Astrocyte of the cerebellum (primary cell): ENCODE data around the gene RTN1.

Experiments used
- DNase-seq: peaks from one replicate; pipeline ENCODE4 v3.0.0-alpha.2; 2011; ENCODE audit warnings: low read depth
- H3K4me3 ChIP-seq: 2 replicates; pipeline ENCODE4 v1.5.1; 2011; ENCODE audit warnings: mild to moderate bottlenecking, low read depth, low read length, moderate library complexity
- CTCF ChIP-seq: IDR thresholded peaks from 2 replicates; pipeline ENCODE4 v1.5.1; 2012; ENCODE audit warnings: low read length, low read depth, moderate library complexity, mild to moderate bottlenecking; ENCODE audit errors: missing control alignments
- in situ Hi-C: cut with HindIII; loops from 2 replicates; pipeline ENCODE4 v1.10.0; 2017; ENCODE audit warnings: low sequenced_read_pairs

RTN1 gene

DNA sequence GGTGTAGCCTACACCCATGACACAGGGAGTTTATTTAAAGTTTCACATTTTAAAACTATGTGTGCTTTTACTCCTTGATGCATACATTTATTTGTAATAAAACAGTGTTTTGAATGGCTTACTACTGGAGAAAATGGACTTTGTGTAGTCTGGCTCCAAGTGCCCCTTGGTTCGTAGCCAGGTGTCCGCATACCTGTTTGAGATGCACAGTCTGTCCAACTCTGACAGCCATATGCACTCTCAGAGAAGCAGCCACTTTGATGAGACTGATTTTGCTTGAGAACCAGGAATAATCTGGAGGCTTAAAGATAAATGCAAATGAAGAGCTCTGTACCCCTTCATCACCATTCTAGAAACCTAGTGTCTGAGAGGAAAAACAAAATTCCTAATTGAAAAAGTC lies 24.0 kb downstream of the RTN1 start:
- no peak for DNase-seq
- no peak overlapping the region for H3K4me3 ChIP-seq
- in situ Hi-C loops: no loop called here
- no peak for TF ChIP-seq CTCF

- no peak for DNase-seq
- H3K4me3 ChIP-seq: no peak overlapping the region
- in situ Hi-C loops: no loop called here
- TF ChIP-seq CTCF: no peak
Observed at GRCh38 chr14:59845245-59845644, 25.3 kb downstream of the RTN1 start.

GRCh38 chr14:59844186-59844812 lies 26.3 kb downstream of the RTN1 start:
- no peak overlapping the region for H3K4me3 ChIP-seq
- no peak for DNase-seq
- in situ Hi-C loops: no loop called here
- no peak for TF ChIP-seq CTCF

DNA sequence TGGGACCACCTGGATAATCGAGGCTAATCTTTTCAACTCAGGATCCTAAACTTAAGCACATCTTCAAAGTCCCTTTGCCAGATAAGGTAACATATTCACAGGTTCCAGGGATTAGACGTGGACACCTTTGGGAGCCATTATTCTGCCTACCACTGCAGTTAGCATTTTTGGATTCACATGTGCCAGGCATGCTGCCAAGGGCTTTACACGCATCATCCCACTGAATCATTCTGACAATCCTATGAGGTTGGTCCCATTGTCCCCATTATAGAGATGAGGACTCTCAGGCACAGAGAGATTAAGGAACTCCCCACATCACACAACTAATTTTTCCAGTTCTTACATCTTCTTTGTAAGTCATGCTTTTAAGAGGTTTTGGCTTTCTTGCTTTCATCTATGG lies 34.5 kb downstream of the RTN1 start:
- in situ Hi-C loops: no loop called here
- H3K4me3 ChIP-seq: no peak overlapping the region
- no peak for TF ChIP-seq CTCF
- DNase-seq: no peak

DNA sequence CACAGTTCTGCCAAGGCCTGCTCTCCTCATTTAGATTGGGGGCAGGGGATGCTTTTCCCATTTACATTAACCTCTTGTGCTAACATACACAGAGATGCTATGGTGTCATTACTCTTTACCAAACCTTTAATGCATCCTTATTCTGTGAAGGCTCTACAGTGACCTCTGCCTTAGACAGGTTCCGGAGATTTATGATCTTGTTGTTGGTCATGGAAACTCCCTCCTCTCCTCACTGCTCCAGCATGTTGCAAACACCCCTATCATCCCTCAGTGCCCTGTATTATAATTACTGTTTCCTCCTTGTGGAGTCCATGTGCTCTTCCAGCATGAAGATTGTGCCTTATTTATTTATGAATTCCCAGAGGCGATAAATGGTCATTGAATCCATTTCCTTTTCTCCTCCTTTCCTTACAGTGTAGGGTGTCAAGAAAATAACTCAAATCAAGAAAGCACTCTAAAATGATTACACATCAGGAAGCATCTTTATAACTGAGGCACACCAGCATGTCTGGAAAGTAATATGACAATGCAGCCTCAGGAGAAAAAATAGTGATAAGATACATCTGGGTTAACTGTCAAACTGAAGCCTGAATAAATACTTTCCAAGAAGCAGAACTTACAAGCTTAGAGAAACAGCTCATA lies 37.8 kb downstream of the RTN1 start:
- in situ Hi-C loops: no loop called here
- H3K4me3 ChIP-seq: no peak overlapping the region
- DNase-seq: no peak
- no peak for TF ChIP-seq CTCF

DNA sequence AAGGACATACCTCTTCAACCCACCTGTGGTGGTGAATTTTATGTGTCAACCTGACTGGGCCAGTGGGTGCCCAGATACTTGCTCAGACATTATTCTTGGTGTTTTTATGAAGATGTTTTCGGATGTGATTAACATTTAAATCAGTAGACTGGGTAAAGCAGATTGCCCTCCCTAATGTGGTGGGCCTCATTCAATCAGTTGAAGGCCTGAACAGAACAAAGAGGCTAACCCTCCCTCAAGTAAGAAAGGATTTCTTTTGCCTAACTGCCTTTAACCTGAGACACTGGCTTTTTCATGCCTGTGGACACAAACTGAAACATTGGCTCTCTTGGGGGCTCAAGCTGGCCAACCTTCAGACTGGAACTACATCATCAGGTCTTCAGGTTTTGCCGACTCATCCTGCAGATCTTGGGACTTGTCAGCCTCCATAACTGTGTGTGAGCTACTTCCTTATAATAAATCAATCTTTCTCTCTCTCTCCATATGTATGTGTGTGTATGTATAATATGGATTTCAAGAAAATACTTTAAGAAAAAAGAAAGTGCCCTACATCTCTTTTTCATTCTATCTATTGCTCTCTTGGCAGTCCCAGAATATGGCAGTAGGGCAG lies 39.4 kb downstream of the RTN1 start:
- no peak overlapping the region for H3K4me3 ChIP-seq
- no peak for TF ChIP-seq CTCF
- DNase-seq: no peak
- in situ Hi-C loops: no loop called here
